ENCODE measurements around the gene MPO. TPM values are rescaled to one million over a fixed set of nuclear protein-coding genes. Genes with fewer than 3 reads are reported as not detected.
A peak's percentile ranks its signal among the peaks of the same experiment; 100 is the strongest.

MPO gene
- polyA plus RNA-seq, 1 experiment, result not detected

GRCh38 chr17:58277107-58277801, 3.5 kb downstream of the MPO start:
- H3K9me3 ChIP-seq (ENCODE audit: control insufficient read depth, insufficient read depth, low read length), result no peaks in the 10 kb centered on the region; the same call in 1 of the 2 replicates
- H3K4me3 ChIP-seq (ENCODE audit: low read depth, low read length), result no peak overlapping the region
- ChIA-PET POLR2A (no interaction called here), CTCF (interaction anchor here (1.5 kb wide), 1 partner anchor 140 kb away, joined by 6 read pairs; the partner anchor contains the start of gene RNF43)
- peaks cover 31% of the 10 kb centered on the region for H3K27me3 ChIP-seq (ENCODE audit: control insufficient read depth, insufficient read depth, low read length)
- no peak for DNase-seq (ENCODE audit: low read depth, low spot score)
- TF ChIP-seq, protein P1, sequence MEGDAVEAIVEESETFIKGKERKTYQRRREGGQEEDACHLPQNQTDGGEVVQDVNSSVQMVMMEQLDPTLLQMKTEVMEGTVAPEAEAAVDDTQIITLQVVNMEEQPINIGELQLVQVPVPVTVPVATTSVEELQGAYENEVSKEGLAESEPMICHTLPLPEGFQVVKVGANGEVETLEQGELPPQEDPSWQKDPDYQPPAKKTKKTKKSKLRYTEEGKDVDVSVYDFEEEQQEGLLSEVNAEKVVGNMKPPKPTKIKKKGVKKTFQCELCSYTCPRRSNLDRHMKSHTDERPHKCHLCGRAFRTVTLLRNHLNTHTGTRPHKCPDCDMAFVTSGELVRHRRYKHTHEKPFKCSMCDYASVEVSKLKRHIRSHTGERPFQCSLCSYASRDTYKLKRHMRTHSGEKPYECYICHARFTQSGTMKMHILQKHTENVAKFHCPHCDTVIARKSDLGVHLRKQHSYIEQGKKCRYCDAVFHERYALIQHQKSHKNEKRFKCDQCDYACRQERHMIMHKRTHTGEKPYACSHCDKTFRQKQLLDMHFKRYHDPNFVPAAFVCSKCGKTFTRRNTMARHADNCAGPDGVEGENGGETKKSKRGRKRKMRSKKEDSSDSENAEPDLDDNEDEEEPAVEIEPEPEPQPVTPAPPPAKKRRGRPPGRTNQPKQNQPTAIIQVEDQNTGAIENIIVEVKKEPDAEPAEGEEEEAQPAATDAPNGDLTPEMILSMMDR (IDR thresholded peaks at IDR 0.05; ENCODE audit: low read depth, low read length), result peak; percentile 37; the same call in 1 of the 2 replicates
- H3K27ac ChIP-seq (ENCODE audit: low read depth, low read length), result no peak overlapping the region

DNA sequence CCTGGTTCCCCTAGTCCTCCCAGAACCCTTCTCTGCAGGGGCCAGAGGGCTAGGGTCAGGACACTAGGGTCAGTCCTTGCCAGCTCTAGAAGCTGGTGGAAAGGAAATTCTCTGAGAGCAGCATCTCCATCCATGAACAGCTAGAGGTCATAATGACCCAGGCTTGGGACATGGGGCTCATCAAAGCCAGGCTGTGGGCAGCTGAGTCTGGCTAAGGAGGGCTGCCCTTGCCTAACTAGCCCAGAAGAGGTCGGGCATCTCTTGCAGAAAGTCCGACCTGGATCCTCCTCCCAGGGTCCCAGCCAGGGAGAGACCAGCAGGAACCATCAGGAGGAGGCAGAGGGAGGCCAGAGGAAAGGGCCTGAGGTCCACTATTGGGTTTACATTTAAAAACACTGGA, 4.3 kb downstream of the MPO start:
- Histone ChIP-seq H3K27me3 (ENCODE audit: control insufficient read depth, insufficient read depth, low read length) (peaks cover 31% of the 10 kb centered on the region), H3K9me3 (ENCODE audit: control insufficient read depth, insufficient read depth, low read length) (no peaks in the 10 kb centered on the region; the same call in 1 of the 2 replicates), H3K4me3 (ENCODE audit: low read depth, low read length) (no peak overlapping the region), H3K27ac (ENCODE audit: low read depth, low read length) (no peak overlapping the region)
- TF ChIP-seq, protein P1 (IDR thresholded peaks at IDR 0.05; ENCODE audit: low read depth, low read length), result no peak
- POLR2A ChIA-PET, result no interaction called here
- CTCF ChIA-PET, result interaction anchor here (1.5 to 1.6 kb wide), 2 partner anchors 27 to 141 kb away, joined by 6 to 9 read pairs; partner anchors contain the start of gene RNF43
- DNase-seq (ENCODE audit: low read depth, low spot score), result no peak

DNA sequence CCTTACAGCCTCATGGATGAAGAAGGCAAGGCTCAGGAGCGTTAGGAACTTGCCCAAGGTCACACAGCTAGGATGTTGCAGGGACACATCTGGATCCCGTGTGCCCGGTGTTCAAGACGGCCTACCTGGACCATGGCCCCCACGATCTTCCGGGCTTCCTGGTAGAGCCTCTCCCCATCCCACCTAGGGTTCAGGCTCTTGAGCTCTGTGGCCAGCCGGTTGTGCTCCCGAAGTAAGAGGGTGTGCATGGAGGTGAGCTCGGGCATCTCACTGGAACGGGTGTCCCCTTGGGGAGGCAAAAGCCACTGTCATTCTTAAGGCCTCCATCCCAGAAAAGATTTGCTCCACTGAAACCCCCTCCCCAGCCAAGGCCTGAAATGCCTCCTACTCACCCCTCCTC, 5.3 kb downstream of the MPO start:
- TF ChIP-seq, protein P1 (IDR thresholded peaks at IDR 0.05; ENCODE audit: low read depth, low read length), result no peak
- Histone ChIP-seq H3K27ac (ENCODE audit: low read depth, low read length) (no peak overlapping the region), H3K4me3 (ENCODE audit: low read depth, low read length) (no peak overlapping the region), H3K27me3 (ENCODE audit: control insufficient read depth, insufficient read depth, low read length) (peaks cover 27% of the 10 kb centered on the region), H3K9me3 (ENCODE audit: control insufficient read depth, insufficient read depth, low read length) (no peaks in the 10 kb centered on the region; the same call in 1 of the 2 replicates)
- POLR2A ChIA-PET, result no interaction called here
- CTCF ChIA-PET, result interaction anchor here (0.9 to 1.6 kb wide), 2 partner anchors 26 to 142 kb away, joined by 4 to 9 read pairs; partner anchors contain the start of gene RNF43
- no peak for DNase-seq (ENCODE audit: low read depth, low spot score)

DNA sequence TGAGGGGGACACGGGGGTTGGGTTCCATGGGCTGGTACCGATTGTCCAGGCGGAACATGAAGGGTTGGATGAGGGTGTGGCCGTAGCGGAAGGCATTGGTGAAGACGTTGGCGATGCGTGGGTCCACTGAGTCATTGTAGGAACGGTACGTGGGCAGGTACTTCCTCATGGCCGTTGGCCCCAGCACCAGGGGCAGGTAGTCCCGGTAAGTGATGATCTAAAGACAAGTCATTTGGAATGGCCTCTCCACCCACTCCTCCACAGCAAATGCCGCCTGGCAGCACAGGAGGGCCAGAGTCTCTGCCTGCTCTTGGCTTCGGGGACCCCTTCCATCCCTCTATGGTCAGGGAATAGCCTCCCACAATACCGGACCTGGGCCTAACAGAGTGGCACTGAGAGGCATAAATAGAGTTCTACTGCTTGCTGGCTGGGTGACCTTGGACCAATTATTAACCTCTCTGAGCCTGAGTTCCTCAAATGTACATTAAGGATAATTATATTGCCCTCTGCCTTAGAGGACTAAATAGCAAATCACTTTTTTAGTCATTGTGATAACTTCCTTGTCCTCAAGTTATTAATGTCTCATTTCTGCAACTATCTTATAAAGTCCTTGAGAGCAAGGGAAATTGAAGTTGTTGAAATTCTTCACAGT, 7.2 kb downstream of the MPO start:
- H3K27ac ChIP-seq (ENCODE audit: low read depth, low read length), result no peak overlapping the region
- H3K4me3 ChIP-seq (ENCODE audit: low read depth, low read length), result no peak overlapping the region
- ChIA-PET POLR2A (no interaction called here), CTCF (no interaction called here)
- no peak for DNase-seq (ENCODE audit: low read depth, low spot score)
- H3K27me3 ChIP-seq (ENCODE audit: control insufficient read depth, insufficient read depth, low read length), result peaks cover 15% of the 10 kb centered on the region
- no peaks in the 10 kb centered on the region for H3K9me3 ChIP-seq (ENCODE audit: control insufficient read depth, insufficient read depth, low read length)
- TF ChIP-seq, protein P1 (IDR thresholded peaks at IDR 0.05; ENCODE audit: low read depth, low read length), result no peak
